A549 treated with RU486 at 1 μM for 4 hours (cell line): ENCODE measurements around the gene LRRC74B. TPM values are rescaled to one million over a fixed set of nuclear protein-coding genes. Genes with fewer than 3 reads are reported as not detected.

Experiments used
- total RNA-seq: library from RNA; stranded (reverse); fragments of 200-300 nt; extraction: Qiagen RNA extraction; gene quantifications from 5 replicates; pipeline ENCODE4 v1.2.3, GENCODE V29; 2022; ENCODE audit warnings: low read depth

LRRC74B gene, protein sequence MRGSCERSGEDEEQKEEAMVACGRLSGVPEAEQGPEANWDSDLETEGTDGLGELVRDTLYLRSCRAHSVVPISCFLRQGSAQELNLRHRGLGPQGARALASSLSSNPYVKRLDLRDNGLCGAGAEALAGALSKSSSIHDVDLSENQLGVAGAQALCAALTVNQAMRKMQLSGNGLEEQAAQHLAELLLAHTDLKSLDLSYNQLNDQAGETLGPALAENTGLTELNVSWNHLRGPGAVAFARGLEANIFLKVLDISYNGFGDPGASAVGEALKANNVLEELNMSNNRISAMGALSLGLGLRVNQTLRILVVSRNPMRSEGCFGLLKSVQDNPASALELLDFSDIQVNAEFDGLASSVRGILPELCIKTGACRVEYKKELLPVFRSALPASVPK
- total RNA-seq: not detected in 5 replicates

DNA sequence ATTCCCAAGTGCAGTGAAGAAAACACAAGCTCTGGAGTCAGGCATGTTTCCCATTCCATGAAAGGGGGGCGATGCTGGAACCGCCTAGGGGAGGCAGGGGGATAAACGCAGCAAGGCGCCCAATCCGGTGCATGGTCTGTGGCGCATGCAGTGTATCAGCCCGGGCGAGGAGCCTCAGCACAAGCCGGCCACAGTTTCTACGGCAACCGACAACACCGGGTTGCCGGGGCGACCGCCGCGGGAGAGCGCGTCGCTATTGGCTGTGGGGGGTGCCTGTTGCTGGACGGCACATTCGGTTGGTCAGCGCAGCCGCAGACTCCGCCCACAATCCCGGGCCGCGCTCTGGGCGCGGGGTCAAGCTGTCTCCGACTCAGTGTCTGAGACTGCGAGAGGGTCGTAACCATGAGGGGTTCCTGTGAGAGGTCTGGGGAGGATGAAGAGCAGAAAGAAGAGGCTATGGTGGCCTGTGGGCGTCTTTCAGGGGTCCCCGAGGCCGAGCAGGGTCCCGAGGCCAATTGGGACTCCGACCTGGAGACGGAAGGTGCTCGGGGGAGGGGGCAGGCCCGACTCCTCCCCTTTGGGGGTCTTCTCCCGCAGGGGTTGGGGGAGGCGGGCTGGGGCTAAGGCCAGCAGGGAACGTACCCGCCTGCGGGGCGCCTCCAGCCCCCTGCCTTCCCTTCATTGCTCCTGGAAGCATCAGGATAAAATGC is at the start of gene LRRC74B:
Gene LRRC74B, plus strand, starts transcription at position 362 of the 710 bp plus-strand sequence. Its CDS starts 41 bp downstream, at position 403.

DNA sequence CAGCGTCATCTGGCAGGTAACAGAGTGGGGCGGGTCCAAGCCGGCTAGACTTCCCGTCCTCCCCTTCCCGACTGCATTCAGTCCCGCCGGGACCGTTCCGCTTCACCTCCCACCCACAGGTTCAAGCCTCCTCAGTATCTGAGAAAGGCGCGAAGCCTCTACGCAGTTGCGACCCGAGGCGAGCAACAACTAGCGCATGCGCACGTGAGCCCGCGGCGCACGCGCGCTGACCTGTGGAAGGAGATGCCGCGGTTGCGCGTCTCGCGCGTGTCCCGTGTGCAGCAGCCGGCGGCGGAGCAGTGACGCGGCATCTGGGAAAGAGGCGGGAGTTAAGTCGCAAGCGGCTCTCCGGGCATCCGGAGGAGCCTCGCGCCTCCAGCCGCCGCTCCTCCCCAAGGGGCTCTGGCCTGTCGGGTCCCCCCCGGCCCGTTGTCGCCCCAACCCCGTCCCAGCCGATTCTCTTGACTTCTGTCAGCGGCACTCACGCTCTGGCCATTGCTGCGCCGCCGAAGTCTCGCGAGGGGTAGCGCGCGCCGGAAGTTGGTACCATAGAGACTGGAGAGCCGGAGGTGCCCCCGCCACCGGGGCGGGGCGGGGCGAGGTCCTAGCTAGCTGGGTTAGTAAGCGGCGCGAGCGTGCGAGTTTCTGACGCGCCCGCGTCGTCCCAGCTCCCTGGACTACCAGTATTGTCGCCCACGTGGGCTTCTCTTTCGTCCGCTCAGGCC is 44.0 kb upstream of the LRRC74B start, which contains the start of gene THAP7:
Gene THAP7, minus strand, starts transcription at position 518 of the 725 bp plus-strand sequence. Its CDS starts 207 bp downstream, at position 311.

DNA sequence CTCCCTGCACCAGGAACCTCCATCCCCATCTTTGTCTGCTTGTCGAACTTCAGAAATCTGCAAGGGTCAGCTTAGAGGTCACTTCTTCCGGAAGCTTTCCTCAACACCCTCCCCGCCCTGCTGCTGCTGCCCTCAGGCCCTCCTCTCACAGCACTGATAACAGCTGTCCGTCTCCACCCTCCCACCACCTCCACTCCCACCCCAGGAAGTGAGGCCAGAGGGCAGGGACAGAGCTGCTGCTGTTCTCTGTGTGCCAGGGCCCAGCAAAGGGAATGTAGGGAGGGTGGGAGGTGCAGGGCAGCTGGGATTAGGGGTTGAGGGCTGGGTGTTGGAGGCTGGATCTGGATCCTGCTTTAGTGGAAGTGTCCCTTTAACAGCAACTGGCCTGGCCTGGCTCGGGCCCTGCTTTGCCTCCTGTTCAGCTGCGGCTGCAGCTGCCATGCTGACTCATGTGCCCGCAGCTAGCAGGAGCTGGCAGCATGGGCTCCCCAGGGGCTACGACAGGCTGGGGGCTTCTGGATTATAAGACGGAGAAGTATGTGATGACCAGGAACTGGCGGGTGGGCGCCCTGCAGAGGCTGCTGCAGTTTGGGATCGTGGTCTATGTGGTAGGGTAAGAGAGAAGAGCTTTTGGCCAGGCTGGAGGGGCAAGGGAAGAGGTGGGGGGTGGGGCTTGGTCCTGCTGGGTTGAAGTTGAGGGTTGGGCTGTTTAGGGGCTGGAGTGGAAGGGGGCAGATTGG is 30.9 kb upstream of the LRRC74B start, which contains the start of gene P2RX6:
Gene P2RX6, plus strand, starts transcription at position 440 of the 740 bp plus-strand sequence. Its CDS starts 10 bp downstream, at position 450.

DNA sequence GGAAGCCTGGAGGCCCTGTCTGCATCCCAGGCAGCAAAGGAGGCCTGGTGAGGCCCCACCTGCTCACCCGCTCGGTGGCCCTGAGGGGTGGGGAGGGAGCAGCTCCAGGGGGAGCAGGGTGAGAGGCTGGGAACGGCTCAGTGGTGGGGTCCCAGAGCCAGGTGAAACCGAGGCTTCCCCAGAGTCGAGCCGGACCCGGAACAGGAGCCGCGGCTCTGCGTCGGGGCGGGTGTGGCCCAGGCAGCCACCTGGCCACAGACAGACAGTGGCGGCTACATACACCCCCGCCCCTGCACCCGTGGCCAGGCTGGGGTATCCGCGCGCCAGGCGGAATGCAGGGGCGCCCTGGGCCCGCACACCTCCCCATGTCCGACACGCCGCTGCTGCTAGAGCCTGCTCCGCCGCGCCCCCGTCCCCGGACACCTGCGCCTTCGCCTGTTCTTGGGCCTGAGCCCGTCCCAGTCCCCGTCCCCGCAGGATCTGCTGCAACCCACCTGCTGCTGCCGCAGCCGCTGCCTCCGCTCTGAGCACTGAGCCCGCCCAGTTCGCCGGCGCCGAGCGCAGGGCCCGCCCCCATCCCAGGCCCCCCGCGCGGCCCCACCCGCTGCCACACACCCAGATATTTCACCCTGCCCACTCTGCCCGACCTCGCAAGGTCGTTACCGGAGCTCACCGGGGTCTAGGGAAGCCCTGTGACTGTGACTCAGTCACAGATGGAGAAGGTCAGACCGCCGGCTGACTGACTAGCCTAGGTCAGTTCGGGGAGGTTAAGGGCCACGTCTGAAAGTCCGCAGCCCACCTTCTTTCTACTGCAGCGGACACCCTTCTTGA is 13.5 kb upstream of the LRRC74B start, which contains the start of gene SLC7A4:
Gene SLC7A4, minus strand, starts transcription at position 525 of the 831 bp plus-strand sequence. CDS start 749 bp downstream, outside the sequence.

Other genes starting within 250 kb of the LRRC74B start
- gene PI4KA, start 187.1 kb upstream of the LRRC74B start, total RNA-seq: 18.5 to 23.2 TPM (median 20.4 TPM) in 5 replicates
- gene SNAP29, start 186.9 kb upstream of the LRRC74B start, total RNA-seq: 14.0 to 19.2 TPM (median 16.2 TPM) in 5 replicates
- 20.2 to 24.0 TPM (median 22.3 TPM) in 5 replicates for gene CRKL, start 128.5 kb upstream of the LRRC74B start, total RNA-seq
- 1.0 to 4.8 TPM (median 3.3 TPM) in 5 replicates for gene AIFM3, start 78.7 kb upstream of the LRRC74B start, total RNA-seq
- gene LZTR1, start 63.6 kb upstream of the LRRC74B start, total RNA-seq: 11.8 to 19.9 TPM (median 17.4 TPM) in 5 replicates
- 16.0 to 28.6 TPM (median 25.1 TPM) in 5 replicates for gene THAP7, start 43.8 kb upstream of the LRRC74B start, total RNA-seq
- gene P2RX6, start 30.8 kb upstream of the LRRC74B start, total RNA-seq: 0.33 to 0.98 TPM (median 0.70 TPM) in 5 replicates
- gene SLC7A4, start 13.4 kb upstream of the LRRC74B start, total RNA-seq: not detected in 5 replicates